IPS-18a (cell line): ENCODE results near the gene GABRB1.

Experiments
- H3K27ac ChIP-seq: one replicate; pipeline ENCODE4 v1.5.1; 2013; ENCODE audit warnings: low read length
- H3K27me3 ChIP-seq: one replicate; pipeline ENCODE4 v1.6.1; 2013; ENCODE audit warnings: mild to moderate bottlenecking, low read length; ENCODE audit not compliant: control insufficient read depth, insufficient read depth
- H3K36me3 ChIP-seq: one replicate; pipeline ENCODE4 v1.6.1; 2013; ENCODE audit warnings: low read depth, low read length; ENCODE audit not compliant: control insufficient read depth
- H3K4me1 ChIP-seq: one replicate; pipeline ENCODE4 v1.6.1; 2013; ENCODE audit warnings: low read depth, low read length; ENCODE audit not compliant: control insufficient read depth
- H3K4me3 ChIP-seq: one replicate; pipeline ENCODE4 v1.5.1; 2013; ENCODE audit warnings: low read length
- H3K9ac ChIP-seq: one replicate; pipeline ENCODE4 v1.6.1; 2013; ENCODE audit warnings: mild to moderate bottlenecking, low read length, moderate library complexity
- H3K9me3 ChIP-seq: one replicate; pipeline ENCODE4 v1.6.1; 2013; ENCODE audit warnings: low read depth, low read length; ENCODE audit not compliant: control insufficient read depth

The GABRB1 gene

GRCh38 chr4:47075919-47076318, 44.6 kb downstream of the GABRB1 start:
- no peak overlapping the region for H3K27ac ChIP-seq
- no peak overlapping the region for H3K9ac ChIP-seq
- no peaks in the 10 kb centered on the region for H3K36me3 ChIP-seq
- no peaks in the 10 kb centered on the region for H3K9me3 ChIP-seq
- peaks cover 13% of the 10 kb centered on the region for H3K4me1 ChIP-seq
- H3K27me3 ChIP-seq = no peaks in the 10 kb centered on the region
- H3K4me3 ChIP-seq = no peak overlapping the region

- Histone ChIP-seq H3K4me3 (no peak overlapping the region), H3K27ac (no peak overlapping the region), H3K9ac (no peak overlapping the region), H3K36me3 (no peaks in the 10 kb centered on the region), H3K9me3 (no peaks in the 10 kb centered on the region), H3K4me1 (no peaks in the 10 kb centered on the region), H3K27me3 (no peaks in the 10 kb centered on the region)
Measured at GRCh38 chr4:47084111-47084510, 52.7 kb downstream of the GABRB1 start.

GRCh38 chr4:47084795-47085194, 53.4 kb downstream of the GABRB1 start:
- H3K4me3 ChIP-seq = no peak overlapping the region
- H3K27ac ChIP-seq = no peak overlapping the region
- no peaks in the 10 kb centered on the region for H3K36me3 ChIP-seq
- no peaks in the 10 kb centered on the region for H3K27me3 ChIP-seq
- H3K9me3 ChIP-seq = no peaks in the 10 kb centered on the region
- H3K9ac ChIP-seq = no peak overlapping the region
- no peaks in the 10 kb centered on the region for H3K4me1 ChIP-seq

GRCh38 chr4:47088298-47088697, 56.9 kb downstream of the GABRB1 start:
- H3K9ac ChIP-seq = no peak overlapping the region
- no peak overlapping the region for H3K4me3 ChIP-seq
- H3K36me3 ChIP-seq = no peaks in the 10 kb centered on the region
- no peaks in the 10 kb centered on the region for H3K9me3 ChIP-seq
- no peaks in the 10 kb centered on the region for H3K27me3 ChIP-seq
- H3K27ac ChIP-seq = no peak overlapping the region
- H3K4me1 ChIP-seq = no peaks in the 10 kb centered on the region

- no peaks in the 10 kb centered on the region for H3K27me3 ChIP-seq
- H3K27ac ChIP-seq = no peak overlapping the region
- H3K9me3 ChIP-seq = no peaks in the 10 kb centered on the region
- no peak overlapping the region for H3K4me3 ChIP-seq
- H3K9ac ChIP-seq = no peak overlapping the region
- no peaks in the 10 kb centered on the region for H3K36me3 ChIP-seq
- H3K4me1 ChIP-seq = no peaks in the 10 kb centered on the region
Measured at GRCh38 chr4:47095884-47096283, 64.5 kb downstream of the GABRB1 start.

- Histone ChIP-seq H3K4me1 (no peaks in the 10 kb centered on the region), H3K9ac (no peak overlapping the region), H3K4me3 (no peak overlapping the region), H3K9me3 (no peaks in the 10 kb centered on the region), H3K27me3 (no peaks in the 10 kb centered on the region), H3K36me3 (no peaks in the 10 kb centered on the region), H3K27ac (no peak overlapping the region)
Measured at GRCh38 chr4:47101453-47101852, 70.1 kb downstream of the GABRB1 start.

- H3K36me3 ChIP-seq = no peaks in the 10 kb centered on the region
- no peak overlapping the region for H3K4me3 ChIP-seq
- no peaks in the 10 kb centered on the region for H3K9me3 ChIP-seq
- no peak overlapping the region for H3K27ac ChIP-seq
- no peak overlapping the region for H3K9ac ChIP-seq
- H3K27me3 ChIP-seq = no peaks in the 10 kb centered on the region
- no peaks in the 10 kb centered on the region for H3K4me1 ChIP-seq
Measured at GRCh38 chr4:47104986-47105385, 73.6 kb downstream of the GABRB1 start.

GRCh38 chr4:47106561-47106960, 75.2 kb downstream of the GABRB1 start:
- H3K4me1 ChIP-seq = no peaks in the 10 kb centered on the region
- H3K27me3 ChIP-seq = no peaks in the 10 kb centered on the region
- H3K9ac ChIP-seq = no peak overlapping the region
- H3K27ac ChIP-seq = no peak overlapping the region
- no peaks in the 10 kb centered on the region for H3K9me3 ChIP-seq
- H3K4me3 ChIP-seq = no peak overlapping the region
- no peaks in the 10 kb centered on the region for H3K36me3 ChIP-seq

GRCh38 chr4:47109379-47109778, 78.0 kb downstream of the GABRB1 start:
- no peaks in the 10 kb centered on the region for H3K9me3 ChIP-seq
- no peak overlapping the region for H3K9ac ChIP-seq
- no peaks in the 10 kb centered on the region for H3K27me3 ChIP-seq
- no peaks in the 10 kb centered on the region for H3K4me1 ChIP-seq
- H3K27ac ChIP-seq = no peak overlapping the region
- no peaks in the 10 kb centered on the region for H3K36me3 ChIP-seq
- no peak overlapping the region for H3K4me3 ChIP-seq

- Histone ChIP-seq H3K9ac (no peak overlapping the region), H3K36me3 (no peaks in the 10 kb centered on the region), H3K4me1 (no peaks in the 10 kb centered on the region), H3K9me3 (no peaks in the 10 kb centered on the region), H3K4me3 (no peak overlapping the region), H3K27ac (no peak overlapping the region), H3K27me3 (no peaks in the 10 kb centered on the region)
Measured at GRCh38 chr4:47110546-47111132, 79.3 kb downstream of the GABRB1 start.

- no peaks in the 10 kb centered on the region for H3K9me3 ChIP-seq
- H3K4me3 ChIP-seq = no peak overlapping the region
- no peak overlapping the region for H3K9ac ChIP-seq
- H3K4me1 ChIP-seq = no peaks in the 10 kb centered on the region
- no peaks in the 10 kb centered on the region for H3K36me3 ChIP-seq
- H3K27me3 ChIP-seq = no peaks in the 10 kb centered on the region
- H3K27ac ChIP-seq = no peak overlapping the region
Measured at GRCh38 chr4:47118192-47118929, 87.0 kb downstream of the GABRB1 start.

GRCh38 chr4:47120783-47121182, 89.4 kb downstream of the GABRB1 start:
- Histone ChIP-seq H3K4me3 (no peak overlapping the region), H3K27ac (no peak overlapping the region), H3K4me1 (no peaks in the 10 kb centered on the region), H3K36me3 (no peaks in the 10 kb centered on the region), H3K27me3 (no peaks in the 10 kb centered on the region), H3K9ac (no peak overlapping the region), H3K9me3 (no peaks in the 10 kb centered on the region)
